Embryonic facial prominence (tissue), 1 donor: ENCODE data around the gene MILR1.
"Not testable (repeated sequence)": the region's sequence is repeated elsewhere in the genome, so short reads cannot be mapped to it uniquely, and the experiment has no call there.

Source experiments
- DNase-seq: peaks from one replicate; pipeline ENCODE4 v3.0.0-alpha.2; 2016; ENCODE audit errors: extremely low spot score

Gene MILR1

GRCh38 chr17:64470625-64471024 is 21.7 kb downstream of the MILR1 start:
- DNase-seq, result no peak

- no peak for DNase-seq
These were observed 22.5 kb downstream of the MILR1 start for GRCh38 chr17:64471440-64471839.

GRCh38 chr17:64472564-64472963 is 23.6 kb downstream of the MILR1 start:
- no peak for DNase-seq

- no peak for DNase-seq
These were observed 28.9 kb downstream of the MILR1 start for GRCh38 chr17:64477849-64478248.

GRCh38 chr17:64480951-64481350 is 32.0 kb downstream of the MILR1 start:
- no peak for DNase-seq

GRCh38 chr17:64484380-64484779 is 35.5 kb downstream of the MILR1 start:
- DNase-seq, result no peak

- DNase-seq, result no peak
These were observed 39.4 kb downstream of the MILR1 start for GRCh38 chr17:64488301-64488700.

- DNase-seq, result no peak
These were observed 42.3 kb downstream of the MILR1 start for GRCh38 chr17:64491034-64491860.

GRCh38 chr17:64491994-64492393 is 43.1 kb downstream of the MILR1 start:
- no peak for DNase-seq

- DNase-seq, result no peak
These were observed 43.7 kb downstream of the MILR1 start for GRCh38 chr17:64492481-64493109.

- DNase-seq, result no peak
These were observed 45.2 kb downstream of the MILR1 start for GRCh38 chr17:64494121-64494520.

GRCh38 chr17:64495300-64495699 is 46.4 kb downstream of the MILR1 start:
- not testable (repeated sequence) for DNase-seq

- peak; percentile 18 for DNase-seq
These were observed 47.5 kb downstream of the MILR1 start for GRCh38 chr17:64496348-64496785.

GRCh38 chr17:64496786-64497564 is 48.1 kb downstream of the MILR1 start, which contains the start of gene POLG2:
TSS of gene POLG2 (minus strand) at chr17:64497054. CDS start at chr17:64496968, 86 bp downstream.
- peak; percentile 75 for DNase-seq

- DNase-seq, result no peak
These were observed 48.7 kb downstream of the MILR1 start for GRCh38 chr17:64497565-64498035.

GRCh38 chr17:64498308-64499203 is 49.6 kb downstream of the MILR1 start:
- no peak for DNase-seq

- DNase-seq, result no peak
These were observed 51.0 kb downstream of the MILR1 start for GRCh38 chr17:64499805-64500486.

GRCh38 chr17:64500487-64500859 is 51.6 kb downstream of the MILR1 start:
- no peak for DNase-seq

GRCh38 chr17:64500862-64501765 is 52.2 kb downstream of the MILR1 start:
- DNase-seq, result no peak

- no peak for DNase-seq
These were observed 53.1 kb downstream of the MILR1 start for GRCh38 chr17:64502021-64502420.
